ENCODE data around the gene FNDC3A.
A peak's percentile ranks its signal among the peaks of the same experiment; 100 is the strongest.

The FNDC3A gene

GRCh38 chr13:48939728-48940127 is 36.0 kb upstream of the FNDC3A start:
- Histone ChIP-seq H2BK15ac (ENCODE audit: low read depth, poor library complexity, severe bottlenecking) (no peak overlapping the region), H3K79me1 (replicated peaks; ENCODE audit: low read length, poor library complexity, severe bottlenecking) (no peaks in the 10 kb centered on the region), H4K91ac (ENCODE audit: low read length) (no peak overlapping the region), H3K4ac (ENCODE audit: low read depth in 1 of 2, low read length in 2 of 2) (no peak overlapping the region), H3K4me1 (ENCODE audit: control insufficient read depth, insufficient read depth, low read depth, low read length) (no peaks in the 10 kb centered on the region), H2BK5ac (ENCODE audit: low read depth, low read length, poor library complexity, severe bottlenecking) (no peak overlapping the region), H3K14ac (ENCODE audit: low read length in 2 of 2) (no peak overlapping the region), H2BK120ac (ENCODE audit: low read depth, low read length) (no peak overlapping the region), H3K9ac (ENCODE audit: low read length) (no peak overlapping the region), H4K8ac (ENCODE audit: low read length) (no peak overlapping the region), H3K36me3 (ENCODE audit: control insufficient read depth in 1 of 2, insufficient read depth in 2 of 2, low read depth in 1 of 2, low read length in 2 of 2) (no peaks in the 10 kb centered on the region), H2BK12ac (ENCODE audit: low read length in 2 of 2) (no peak overlapping the region), H3K27me3 (ENCODE audit: control insufficient read depth in 1 of 2, insufficient read depth in 1 of 2, low read length in 2 of 2) (no peaks in the 10 kb centered on the region), H3K27ac (ENCODE audit: low read length, poor library complexity, severe bottlenecking) (no peak overlapping the region), H3K18ac (ENCODE audit: low read depth in 1 of 2, low read length in 2 of 2) (no peak overlapping the region), H3K4me3 (ENCODE audit: insufficient read depth in 1 of 2, low read depth in 1 of 2, low read length in 2 of 2) (no peak overlapping the region), H2AFZ (ENCODE audit: low read depth, low read length) (no peak overlapping the region), H3K9me3 (ENCODE audit: control insufficient read depth, low read length) (no peaks in the 10 kb centered on the region), H2AK5ac (ENCODE audit: low read length, severe bottlenecking) (no peak overlapping the region), H3K23ac (ENCODE audit: low read length in 2 of 2) (no peak overlapping the region), H3K4me2 (ENCODE audit: low read length, poor library complexity, severe bottlenecking) (no peak overlapping the region)
- no peak for DNase-seq
- 87% methylated on average over 2 of the region's 2 CpGs for WGBS

- H4K91ac ChIP-seq (ENCODE audit: low read length): no peak overlapping the region
- H3K36me3 ChIP-seq (ENCODE audit: control insufficient read depth in 1 of 2, insufficient read depth in 2 of 2, low read depth in 1 of 2, low read length in 2 of 2): no peaks in the 10 kb centered on the region
- H4K8ac ChIP-seq (ENCODE audit: low read length): no peak overlapping the region
- DNase-seq: peak; percentile 19
- no peak overlapping the region for H2AK5ac ChIP-seq (ENCODE audit: low read length, severe bottlenecking)
- no peak overlapping the region for H3K4me3 ChIP-seq (ENCODE audit: insufficient read depth in 1 of 2, low read depth in 1 of 2, low read length in 2 of 2)
- H2BK12ac ChIP-seq (ENCODE audit: low read length in 2 of 2): no peak overlapping the region
- H2BK15ac ChIP-seq (ENCODE audit: low read depth, poor library complexity, severe bottlenecking): no peak overlapping the region
- H3K79me1 ChIP-seq (replicated peaks; ENCODE audit: low read length, poor library complexity, severe bottlenecking): no peaks in the 10 kb centered on the region
- H3K4ac ChIP-seq (ENCODE audit: low read depth in 1 of 2, low read length in 2 of 2): no peak overlapping the region
- H3K4me1 ChIP-seq (ENCODE audit: control insufficient read depth, insufficient read depth, low read depth, low read length): no peaks in the 10 kb centered on the region
- WGBS: no CpG with 5 or more reads among the region's 2 CpGs
- H3K9me3 ChIP-seq (ENCODE audit: control insufficient read depth, low read length): no peaks in the 10 kb centered on the region
- H3K27me3 ChIP-seq (ENCODE audit: control insufficient read depth in 1 of 2, insufficient read depth in 1 of 2, low read length in 2 of 2): no peaks in the 10 kb centered on the region
- no peak overlapping the region for H3K4me2 ChIP-seq (ENCODE audit: low read length, poor library complexity, severe bottlenecking)
- H3K23ac ChIP-seq (ENCODE audit: low read length in 2 of 2): no peak overlapping the region
- no peak overlapping the region for H3K9ac ChIP-seq (ENCODE audit: low read length)
- H2BK5ac ChIP-seq (ENCODE audit: low read depth, low read length, poor library complexity, severe bottlenecking): no peak overlapping the region
- no peak overlapping the region for H2AFZ ChIP-seq (ENCODE audit: low read depth, low read length)
- no peak overlapping the region for H3K27ac ChIP-seq (ENCODE audit: low read length, poor library complexity, severe bottlenecking)
- no peak overlapping the region for H3K14ac ChIP-seq (ENCODE audit: low read length in 2 of 2)
- no peak overlapping the region for H3K18ac ChIP-seq (ENCODE audit: low read depth in 1 of 2, low read length in 2 of 2)
- no peak overlapping the region for H2BK120ac ChIP-seq (ENCODE audit: low read depth, low read length)
Observed at GRCh38 chr13:48942131-48942530, 33.6 kb upstream of the FNDC3A start.

DNA sequence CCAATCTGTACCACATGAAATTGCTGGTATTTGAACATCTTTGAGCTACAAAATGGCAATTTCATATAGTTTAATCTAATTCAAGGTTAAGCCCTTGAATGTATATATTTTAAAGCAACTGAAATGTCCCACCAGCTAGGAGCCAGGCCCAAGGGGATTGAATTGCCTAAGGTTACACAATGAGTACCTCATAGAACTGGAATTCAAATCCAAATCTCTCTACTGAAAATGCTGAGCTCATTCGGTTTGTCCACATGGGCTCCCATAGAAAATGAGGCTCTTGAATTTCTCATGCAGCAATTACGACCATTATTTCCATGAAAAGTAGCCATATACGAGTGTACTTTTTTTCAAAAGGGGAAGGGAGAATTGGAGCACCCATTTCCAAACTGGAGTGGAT is 31.5 kb upstream of the FNDC3A start:
- Histone ChIP-seq H3K27ac (ENCODE audit: low read length, poor library complexity, severe bottlenecking) (no peak overlapping the region), H3K4ac (ENCODE audit: low read depth in 1 of 2, low read length in 2 of 2) (no peak overlapping the region), H3K14ac (ENCODE audit: low read length in 2 of 2) (no peak overlapping the region), H2AFZ (ENCODE audit: low read depth, low read length) (no peak overlapping the region), H2BK15ac (ENCODE audit: low read depth, poor library complexity, severe bottlenecking) (no peak overlapping the region), H3K27me3 (ENCODE audit: control insufficient read depth in 1 of 2, insufficient read depth in 1 of 2, low read length in 2 of 2) (no peaks in the 10 kb centered on the region), H3K4me1 (ENCODE audit: control insufficient read depth, insufficient read depth, low read depth, low read length) (no peaks in the 10 kb centered on the region), H3K23ac (ENCODE audit: low read length in 2 of 2) (no peak overlapping the region), H4K8ac (ENCODE audit: low read length) (no peak overlapping the region), H3K36me3 (ENCODE audit: control insufficient read depth in 1 of 2, insufficient read depth in 2 of 2, low read depth in 1 of 2, low read length in 2 of 2) (no peaks in the 10 kb centered on the region), H3K9me3 (ENCODE audit: control insufficient read depth, low read length) (no peaks in the 10 kb centered on the region), H3K18ac (ENCODE audit: low read depth in 1 of 2, low read length in 2 of 2) (no peak overlapping the region), H2BK120ac (ENCODE audit: low read depth, low read length) (no peak overlapping the region), H4K91ac (ENCODE audit: low read length) (no peak overlapping the region), H2BK12ac (ENCODE audit: low read length in 2 of 2) (no peak overlapping the region), H3K9ac (ENCODE audit: low read length) (no peak overlapping the region), H3K79me1 (replicated peaks; ENCODE audit: low read length, poor library complexity, severe bottlenecking) (no peaks in the 10 kb centered on the region), H2AK5ac (ENCODE audit: low read length, severe bottlenecking) (no peak overlapping the region), H2BK5ac (ENCODE audit: low read depth, low read length, poor library complexity, severe bottlenecking) (no peak overlapping the region), H3K4me2 (ENCODE audit: low read length, poor library complexity, severe bottlenecking) (no peak overlapping the region), H3K4me3 (ENCODE audit: insufficient read depth in 1 of 2, low read depth in 1 of 2, low read length in 2 of 2) (no peak overlapping the region)
- 87% methylated on average over 3 of the region's 3 CpGs for WGBS
- DNase-seq: no peak

- Histone ChIP-seq H3K27ac (ENCODE audit: low read length, poor library complexity, severe bottlenecking) (no peak overlapping the region), H2BK5ac (ENCODE audit: low read depth, low read length, poor library complexity, severe bottlenecking) (no peak overlapping the region), H3K4me3 (ENCODE audit: insufficient read depth in 1 of 2, low read depth in 1 of 2, low read length in 2 of 2) (no peak overlapping the region), H4K91ac (ENCODE audit: low read length) (no peak overlapping the region), H2BK120ac (ENCODE audit: low read depth, low read length) (no peak overlapping the region), H3K4me2 (ENCODE audit: low read length, poor library complexity, severe bottlenecking) (no peak overlapping the region), H3K14ac (ENCODE audit: low read length in 2 of 2) (no peak overlapping the region), H3K9ac (ENCODE audit: low read length) (no peak overlapping the region), H3K36me3 (ENCODE audit: control insufficient read depth in 1 of 2, insufficient read depth in 2 of 2, low read depth in 1 of 2, low read length in 2 of 2) (no peaks in the 10 kb centered on the region), H3K79me1 (replicated peaks; ENCODE audit: low read length, poor library complexity, severe bottlenecking) (no peaks in the 10 kb centered on the region), H3K27me3 (ENCODE audit: control insufficient read depth in 1 of 2, insufficient read depth in 1 of 2, low read length in 2 of 2) (no peaks in the 10 kb centered on the region), H3K4ac (ENCODE audit: low read depth in 1 of 2, low read length in 2 of 2) (no peak overlapping the region), H2BK15ac (ENCODE audit: low read depth, poor library complexity, severe bottlenecking) (no peak overlapping the region), H3K18ac (ENCODE audit: low read depth in 1 of 2, low read length in 2 of 2) (no peak overlapping the region), H3K9me3 (ENCODE audit: control insufficient read depth, low read length) (no peaks in the 10 kb centered on the region), H2AFZ (ENCODE audit: low read depth, low read length) (no peak overlapping the region), H4K8ac (ENCODE audit: low read length) (no peak overlapping the region), H3K4me1 (ENCODE audit: control insufficient read depth, insufficient read depth, low read depth, low read length) (no peaks in the 10 kb centered on the region), H3K23ac (ENCODE audit: low read length in 2 of 2) (no peak overlapping the region), H2AK5ac (ENCODE audit: low read length, severe bottlenecking) (no peak overlapping the region), H2BK12ac (ENCODE audit: low read length in 2 of 2) (no peak overlapping the region)
- WGBS: no CpG with 5 or more reads among the region's 1 CpG
- no peak for DNase-seq
Observed at GRCh38 chr13:48945626-48946025, 30.1 kb upstream of the FNDC3A start.

Measured in mesenchymal stem cell (in vitro differentiated cells and primary cell).